Right cardiac atrium (tissue), 5 donors: Measurements from ENCODE around the gene GRM4. TPM values are rescaled to one million over a fixed set of nuclear protein-coding genes. Genes with fewer than 3 reads are reported as not detected.

Experiments used
- ATAC-seq, 2 donors: fragments of 200-7000 bp; cut with Tn5 transposase; one replicate each; pipeline versions ENCODE4 v1.8.0 to v1.9.1; 2020; ENCODE audit warnings: moderate library complexity in 2 of 2, mild to moderate bottlenecking in 1 of 2
- DNase-seq, 3 donors: peaks; one replicate each; pipeline ENCODE4 v3.0.0-alpha.2; 2020
- H3K27ac ChIP-seq: one replicate; pipeline ENCODE4 v1.5.1; 2013; ENCODE audit warnings: mild to moderate bottlenecking, low read length, control low read depth, moderate library complexity
- H3K27me3 ChIP-seq: one replicate; pipeline ENCODE4 v1.6.1; 2013; ENCODE audit not compliant: control insufficient read depth, insufficient read depth
- H3K4me1 ChIP-seq: one replicate; pipeline ENCODE4 v1.6.1; 2013; ENCODE audit warnings: low read length; ENCODE audit not compliant: control insufficient read depth, insufficient read depth
- H3K4me3 ChIP-seq: one replicate; pipeline ENCODE4 v1.5.1; 2013; ENCODE audit warnings: low read length, control low read depth
- H3K9me3 ChIP-seq: one replicate; pipeline ENCODE4 v1.6.1; 2013; ENCODE audit warnings: low read length; ENCODE audit not compliant: control insufficient read depth
- WGBS: extraction: QIAGEN DNeasy Blood & Tissue Kit; methylation state at CpG from one replicate; pipeline ENCODE4 v1.1.7; 2013; 5-methylcytosine and 5-hydroxymethylcytosine counted together
- intact Hi-C, 4 donors: fragments of 100-400 bp; cut with DNase I; formaldehyde crosslinking; loops; one replicate each; pipeline versions ENCODE4 v1.11.0 to v1.14.0; 2022 to 2023
- polyA plus RNA-seq: library from polyadenylated mRNA; stranded (reverse); fragments of 200-250 nt; gene quantifications from one replicate; pipeline ENCODE4 v1.2.3, GENCODE V29; 2013
- total RNA-seq, 4 donors: library from RNA; stranded (reverse); fragmentation: NEBNext Ultra II Directional; extraction: Animal tissue kit (Norgen Biotek cat#: 25700); gene quantifications; one replicate each; pipeline ENCODE4 v1.2.1, GENCODE V29; 2021
- donor health status: healthy with polysubstance abuse.
- donor health status: DM: no; HTN: yes; CAD: no.
- donor health status: DM: no; HTN: no; CAD: no.
- donor health status: DM: no; HTN: yes; CAD: no; lungs with severe emphysema.
- donor health status: DM: yes; HTN: yes; CAD: no.

Gene GRM4
- total and polyA plus RNA-seq, 5 donors, result not detected

GRCh38 chr6:34067814-34068213, 78.1 kb downstream of the GRM4 start:
- Histone ChIP-seq H3K9me3 (no peaks in the 10 kb centered on the region), H3K27ac (no peak overlapping the region), H3K27me3 (no peaks in the 10 kb centered on the region), H3K4me3 (no peak overlapping the region), H3K4me1 (peaks cover 2% of the 10 kb centered on the region)
- intact Hi-C loops, result no loop called here
- ATAC-seq, result no peak
- DNase-seq, result no peak
- WGBS, result 46% methylated on average over 13 of the region's 13 CpGs

GRCh38 chr6:34066772-34067770, 78.8 kb downstream of the GRM4 start:
- Histone ChIP-seq H3K27ac (no peak overlapping the region), H3K4me1 (peaks cover 2% of the 10 kb centered on the region), H3K27me3 (no peaks in the 10 kb centered on the region), H3K9me3 (no peaks in the 10 kb centered on the region), H3K4me3 (no peak overlapping the region)
- DNase-seq (no peak), ATAC-seq (no peak)
- 62% methylated on average over 21 of the region's 21 CpGs for WGBS
- intact Hi-C loops, result no loop called here

GRCh38 chr6:34066218-34066571, 79.7 kb downstream of the GRM4 start:
- Histone ChIP-seq H3K4me1 (peaks cover 2% of the 10 kb centered on the region), H3K4me3 (no peak overlapping the region), H3K9me3 (no peaks in the 10 kb centered on the region), H3K27me3 (no peaks in the 10 kb centered on the region), H3K27ac (no peak overlapping the region)
- WGBS, result 64% methylated on average over 5 of the region's 5 CpGs
- intact Hi-C loops, result no loop called here
- DNase-seq (no peak), ATAC-seq (no peak)

- peak; percentile 60 to 71 for ATAC-seq
- WGBS, result 27% methylated on average over 24 of the region's 24 CpGs
- Histone ChIP-seq H3K9me3 (no peaks in the 10 kb centered on the region), H3K27ac (no peak overlapping the region), H3K4me3 (no peak overlapping the region), H3K4me1 (peaks cover 2% of the 10 kb centered on the region), H3K27me3 (no peaks in the 10 kb centered on the region)
- DNase-seq, result peak; percentile 59 to 85 (median 78)
- intact Hi-C loops, result no loop called here
These were observed 80.2 kb downstream of the GRM4 start for GRCh38 chr6:34065466-34066217.

GRCh38 chr6:34064675-34065074, 81.2 kb downstream of the GRM4 start:
- intact Hi-C loops, result no loop called here
- Histone ChIP-seq H3K4me1 (peaks cover 2% of the 10 kb centered on the region), H3K27me3 (no peaks in the 10 kb centered on the region), H3K9me3 (no peaks in the 10 kb centered on the region), H3K27ac (no peak overlapping the region), H3K4me3 (no peak overlapping the region)
- WGBS, result 66% methylated on average over 7 of the region's 7 CpGs
- DNase-seq (no peak), ATAC-seq (no peak)

- peaks cover 2% of the 10 kb centered on the region for H3K4me1 ChIP-seq
- WGBS, result 46% methylated on average over 6 of the region's 6 CpGs
- intact Hi-C loops, result no loop called here
- H3K27me3 ChIP-seq, result no peaks in the 10 kb centered on the region
- no peak for DNase-seq
- no peak overlapping the region for H3K4me3 ChIP-seq
- no peaks in the 10 kb centered on the region for H3K9me3 ChIP-seq
- H3K27ac ChIP-seq, result no peak overlapping the region
- ATAC-seq, result no peak
These were observed 82.2 kb downstream of the GRM4 start for GRCh38 chr6:34063651-34064050.

GRCh38 chr6:34062815-34063214, 83.1 kb downstream of the GRM4 start:
- intact Hi-C loops, result no loop called here
- DNase-seq, result no peak
- H3K4me3 ChIP-seq, result no peak overlapping the region
- H3K27me3 ChIP-seq, result no peaks in the 10 kb centered on the region
- ATAC-seq, result no peak
- H3K4me1 ChIP-seq, result peaks cover 2% of the 10 kb centered on the region
- no peaks in the 10 kb centered on the region for H3K9me3 ChIP-seq
- H3K27ac ChIP-seq, result no peak overlapping the region
- 73% methylated on average over 7 of the region's 7 CpGs for WGBS

GRCh38 chr6:34062156-34062555, 83.7 kb downstream of the GRM4 start:
- Histone ChIP-seq H3K27ac (no peak overlapping the region), H3K4me3 (no peak overlapping the region), H3K4me1 (peaks cover 2% of the 10 kb centered on the region), H3K27me3 (no peaks in the 10 kb centered on the region), H3K9me3 (no peaks in the 10 kb centered on the region)
- DNase-seq, result no peak
- WGBS, result 89% methylated on average over 3 of the region's 3 CpGs
- no peak for ATAC-seq
- intact Hi-C loops, result no loop called here

- no peak for ATAC-seq
- Histone ChIP-seq H3K4me3 (no peak overlapping the region), H3K4me1 (peaks cover 2% of the 10 kb centered on the region), H3K27ac (no peak overlapping the region), H3K27me3 (no peaks in the 10 kb centered on the region), H3K9me3 (no peaks in the 10 kb centered on the region)
- DNase-seq, result no peak
- intact Hi-C loops, result no loop called here
- 57% methylated on average over 3 of the region's 3 CpGs for whole genome bisulfite sequencing
These were observed 84.5 kb downstream of the GRM4 start for GRCh38 chr6:34061348-34061747.

- Histone ChIP-seq H3K9me3 (no peaks in the 10 kb centered on the region), H3K27ac (no peak overlapping the region), H3K27me3 (no peaks in the 10 kb centered on the region), H3K4me1 (no peaks in the 10 kb centered on the region), H3K4me3 (no peak overlapping the region)
- intact Hi-C loops, result loop anchor here in 3 of 4 donors (5.0 kb wide), 1 partner anchor 92 kb away; no protein-coding TSS in a partner anchor
- DNase-seq (no peak), ATAC-seq (no peak)
- 90% methylated on average over 3 of the region's 3 CpGs for WGBS
These were observed 86.0 kb downstream of the GRM4 start for GRCh38 chr6:34059914-34060313.

- Histone ChIP-seq H3K27ac (no peak overlapping the region), H3K4me1 (no peaks in the 10 kb centered on the region), H3K9me3 (no peaks in the 10 kb centered on the region), H3K27me3 (no peaks in the 10 kb centered on the region), H3K4me3 (no peak overlapping the region)
- ATAC-seq (no peak), DNase-seq (no peak)
- intact Hi-C loops, result loop anchor here in 3 of 4 donors (5.0 kb wide), 1 partner anchor 93 kb away; no protein-coding TSS in a partner anchor
- WGBS, result 83% methylated on average over 17 of the region's 17 CpGs
These were observed 86.7 kb downstream of the GRM4 start for GRCh38 chr6:34059136-34059731.
